Endothelial cell of umbilical vein (primary cell): ENCODE data around the gene CACNA1F.

Experiments used
- EZH2 ChIP-seq: IDR thresholded peaks from 2 replicates; pipeline ENCODE4 v1.6.1; 2012; ENCODE audit warnings: borderline replicate concordance, low read depth, mild to moderate bottlenecking, moderate library complexity, low read length, inconsistent platforms; ENCODE audit not compliant: severe bottlenecking
- FOS ChIP-seq: IDR thresholded peaks from 2 replicates; pipeline ENCODE4 v1.6.1; 2011; ENCODE audit warnings: mild to moderate bottlenecking, low read length, moderate library complexity, borderline replicate concordance; ENCODE audit not compliant: insufficient read depth
- GATA2 ChIP-seq: IDR thresholded peaks from 2 replicates; pipeline ENCODE4 v1.7.0; 2011; ENCODE audit warnings: low read depth, mild to moderate bottlenecking, moderate library complexity, mixed read lengths, low read length; ENCODE audit not compliant: insufficient read length, insufficient read depth
- POLR2A ChIP-seq: IDR thresholded peaks from 2 replicates; pipeline ENCODE4 v1.6.1; 2012; ENCODE audit warnings: low read depth, mild to moderate bottlenecking, control low read depth, low read length
- POLR2AphosphoS5 ChIP-seq: IDR thresholded peaks from 2 replicates; pipeline ENCODE4 v1.6.1; 2012; ENCODE audit warnings: low read depth, mild to moderate bottlenecking, control low read depth, low read length, moderate library complexity; ENCODE audit not compliant: insufficient read depth
- TF ChIP-seq, protein P1 (sequence below), 2 donors: IDR thresholded peaks; 1 replicate in 1 of 2; 2 replicates in 1 of 2; pipeline ENCODE4 v1.5.1; 2011; ENCODE audit warnings: low read length in 2 of 2, mild to moderate bottlenecking in 2 of 2, moderate library complexity in 2 of 2, control low read depth in 1 of 2, inconsistent platforms in 1 of 2, low read depth in 1 of 2; ENCODE audit not compliant: insufficient read depth in 1 of 2; ENCODE audit errors: extremely low read depth in 1 of 2
- TF ChIP-seq, protein P2 (sequence below): IDR thresholded peaks from 2 replicates; pipeline ENCODE4 v1.6.1; 2011; ENCODE audit not compliant: insufficient read depth, insufficient read length

DNA sequence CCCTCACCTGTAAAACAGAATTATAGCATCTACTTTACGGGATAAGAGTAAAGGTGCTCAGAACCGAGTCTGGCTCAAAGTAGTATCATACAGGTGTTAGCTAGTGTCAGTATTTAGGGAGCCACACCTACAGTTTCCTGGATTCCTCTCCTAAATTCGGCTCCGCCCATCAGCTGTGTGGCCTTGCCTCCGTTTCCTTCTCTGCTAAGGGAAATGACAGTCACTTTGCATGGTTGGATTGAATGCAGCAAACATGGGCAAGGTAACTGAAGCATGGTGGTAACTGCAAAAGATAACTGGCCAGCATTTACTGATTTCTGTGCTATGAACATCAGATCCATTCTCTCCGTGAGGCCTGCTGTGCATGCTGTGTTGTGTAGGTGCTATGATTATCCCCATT, 39.3 kb upstream of the CACNA1F start:
- TF ChIP-seq, protein P1, sequence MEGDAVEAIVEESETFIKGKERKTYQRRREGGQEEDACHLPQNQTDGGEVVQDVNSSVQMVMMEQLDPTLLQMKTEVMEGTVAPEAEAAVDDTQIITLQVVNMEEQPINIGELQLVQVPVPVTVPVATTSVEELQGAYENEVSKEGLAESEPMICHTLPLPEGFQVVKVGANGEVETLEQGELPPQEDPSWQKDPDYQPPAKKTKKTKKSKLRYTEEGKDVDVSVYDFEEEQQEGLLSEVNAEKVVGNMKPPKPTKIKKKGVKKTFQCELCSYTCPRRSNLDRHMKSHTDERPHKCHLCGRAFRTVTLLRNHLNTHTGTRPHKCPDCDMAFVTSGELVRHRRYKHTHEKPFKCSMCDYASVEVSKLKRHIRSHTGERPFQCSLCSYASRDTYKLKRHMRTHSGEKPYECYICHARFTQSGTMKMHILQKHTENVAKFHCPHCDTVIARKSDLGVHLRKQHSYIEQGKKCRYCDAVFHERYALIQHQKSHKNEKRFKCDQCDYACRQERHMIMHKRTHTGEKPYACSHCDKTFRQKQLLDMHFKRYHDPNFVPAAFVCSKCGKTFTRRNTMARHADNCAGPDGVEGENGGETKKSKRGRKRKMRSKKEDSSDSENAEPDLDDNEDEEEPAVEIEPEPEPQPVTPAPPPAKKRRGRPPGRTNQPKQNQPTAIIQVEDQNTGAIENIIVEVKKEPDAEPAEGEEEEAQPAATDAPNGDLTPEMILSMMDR (IDR thresholded peaks at IDR 0.05; ENCODE audit: extremely low read depth in 1 of 2, insufficient read depth in 1 of 2, low read depth in 1 of 2, low read length in 2 of 2): no peak
- TF ChIP-seq POLR2A (no peak), FOS (no peak), GATA2 (no peak), EZH2 (no peak), POLR2AphosphoS5 (no peak)
- TF ChIP-seq, protein P2, sequence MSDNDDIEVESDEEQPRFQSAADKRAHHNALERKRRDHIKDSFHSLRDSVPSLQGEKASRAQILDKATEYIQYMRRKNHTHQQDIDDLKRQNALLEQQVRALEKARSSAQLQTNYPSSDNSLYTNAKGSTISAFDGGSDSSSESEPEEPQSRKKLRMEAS: no peak
